Activated CD8-positive, alpha-beta memory T cell treated with anti-CD3 and anti-CD28 coated beads, Interleukin-2, amount 50 U/mL, for 4 hours (primary cell): Measurements from ENCODE around the gene ASB12.

Experiments used
- DNase-seq: peaks from one replicate; pipeline ENCODE4 v3.0.0-alpha.2; 2020

Gene ASB12

DNA sequence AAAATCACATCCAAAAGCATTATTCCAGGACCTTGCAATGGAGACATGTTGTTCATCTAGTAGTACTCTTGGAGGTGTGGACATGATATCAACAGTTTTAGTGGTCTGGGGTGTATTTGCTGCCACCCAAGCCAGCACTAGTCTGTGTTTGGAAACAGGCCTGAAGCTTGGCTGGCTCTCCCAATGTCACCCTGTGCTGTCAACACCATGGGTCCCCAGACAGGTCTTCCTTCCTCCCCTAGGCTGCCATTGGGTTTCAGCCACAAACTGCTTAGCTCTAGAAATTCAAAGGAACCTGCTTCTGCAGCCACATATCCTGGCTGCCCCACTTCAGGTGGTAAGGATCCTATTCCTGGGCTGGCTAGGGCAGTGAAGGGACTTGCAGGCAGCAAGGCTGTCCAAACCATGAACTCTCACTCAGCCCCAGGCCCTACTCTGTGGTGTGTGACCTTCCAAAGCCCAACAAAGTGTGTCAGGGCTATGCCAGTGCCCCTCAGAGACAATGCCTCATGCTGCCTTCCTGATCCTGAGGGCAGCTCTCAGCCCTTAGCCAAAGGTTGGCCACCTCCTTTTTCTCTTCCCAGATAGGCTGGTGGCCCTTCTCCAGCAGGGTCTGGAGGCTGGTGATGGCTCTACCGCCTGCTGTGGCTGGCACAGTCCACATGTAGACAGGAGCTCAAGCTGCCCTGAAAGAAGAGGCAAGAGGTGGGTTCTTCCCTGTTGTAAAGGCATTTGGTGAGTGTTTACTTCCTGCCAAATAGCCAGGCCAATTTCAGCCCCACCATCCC is 43.2 kb downstream of the ASB12 start:
- no peak for DNase-seq

GRCh38 chrX:64184396-64184795 is 46.0 kb downstream of the ASB12 start:
- no peak for DNase-seq

- DNase-seq: no peak
Observed at GRCh38 chrX:64182208-64182607, 48.2 kb downstream of the ASB12 start.

DNA sequence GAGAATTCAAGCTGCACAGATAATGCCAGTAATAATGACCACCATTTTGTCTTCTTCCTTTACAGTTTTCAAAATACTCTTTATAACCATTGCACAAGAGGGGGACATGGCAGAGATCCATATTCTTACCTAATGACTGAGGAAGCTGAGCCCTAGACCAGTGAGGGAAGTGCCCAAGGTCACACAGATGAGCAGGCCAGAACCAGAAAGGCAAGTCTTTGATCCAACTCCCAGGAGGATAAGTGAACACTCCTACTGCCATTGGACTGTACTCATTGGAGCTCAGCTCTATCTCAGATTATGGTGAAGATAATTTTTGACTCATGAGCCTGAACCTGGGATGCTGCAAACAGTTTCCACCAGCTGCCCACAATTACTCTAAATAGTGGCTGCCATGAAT is 53.5 kb downstream of the ASB12 start:
- DNase-seq: no peak
